ENCODE measurements around the gene AMBRA1.
A peak's percentile ranks its signal among the peaks of the same experiment; 100 is the strongest.

AMBRA1 gene

DNA sequence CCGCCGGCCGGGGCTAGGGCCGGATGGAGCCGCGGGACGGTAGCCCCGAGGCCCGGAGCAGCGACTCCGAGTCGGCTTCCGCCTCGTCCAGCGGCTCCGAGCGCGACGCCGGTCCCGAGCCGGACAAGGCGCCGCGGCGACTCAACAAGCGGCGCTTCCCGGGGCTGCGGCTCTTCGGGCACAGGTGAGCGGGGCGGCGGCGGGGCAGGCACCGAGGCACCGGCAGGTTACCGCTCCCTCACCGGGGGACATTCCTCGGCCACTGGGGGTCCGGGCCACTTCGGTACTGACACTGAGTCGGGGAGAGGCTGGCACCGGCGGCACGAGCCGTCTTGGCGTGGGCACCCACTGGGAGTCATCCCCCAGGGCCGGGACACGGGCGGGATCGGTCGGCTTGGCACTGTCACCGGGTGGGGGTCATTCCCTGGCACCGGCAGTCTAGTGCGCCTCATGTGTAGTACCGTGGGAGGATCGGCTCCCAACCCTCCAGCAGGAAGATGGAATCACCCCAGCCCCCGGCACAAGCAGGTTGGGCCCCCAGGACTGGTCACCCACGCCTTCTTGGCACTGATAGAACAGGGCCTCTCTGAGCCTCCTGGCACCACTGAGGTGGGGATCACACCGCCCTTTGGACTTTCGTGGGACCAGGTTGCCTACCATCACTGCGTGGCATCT is 246.0 kb downstream of the AMBRA1 start:
- DNase-seq (ENCODE audit: low spot score): peak; percentile 57

DNA sequence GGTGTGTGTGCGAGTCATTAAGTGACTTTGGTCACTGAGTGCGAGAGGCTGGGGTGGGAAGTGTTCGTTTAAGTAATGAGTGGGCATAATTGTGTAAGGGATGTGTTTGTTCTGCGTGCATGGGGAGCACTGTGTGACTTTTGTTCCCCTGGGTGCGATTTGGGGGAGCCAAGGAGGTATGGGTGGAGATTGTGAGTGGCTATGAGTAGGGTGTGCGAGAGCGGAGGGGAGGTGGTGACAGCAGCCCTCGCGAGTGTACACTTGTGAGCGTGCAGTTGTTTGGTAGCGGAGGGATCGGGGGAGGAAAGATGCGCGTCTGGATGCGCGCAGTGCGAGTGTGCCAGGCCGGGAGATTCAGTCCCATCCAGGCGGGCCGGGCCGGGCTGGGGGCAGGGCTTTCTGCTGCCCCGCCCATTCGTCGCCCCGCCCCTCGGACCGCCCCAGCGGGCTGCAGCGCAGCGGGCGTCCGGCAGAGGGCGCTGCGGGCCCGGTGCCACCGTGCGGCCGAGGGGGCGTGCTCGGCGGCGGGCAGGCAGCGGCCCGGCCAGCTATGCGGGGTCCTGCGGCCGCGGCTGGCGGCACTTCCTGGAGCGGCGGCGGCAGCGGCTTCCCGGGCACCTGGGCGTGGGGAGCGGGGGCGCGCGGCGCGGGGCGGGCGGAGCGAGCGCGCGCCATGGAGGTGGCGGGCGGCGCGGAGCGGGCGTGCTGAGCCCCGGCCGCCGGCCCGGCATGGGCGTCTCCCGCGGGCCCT is 246.8 kb downstream of the AMBRA1 start, which contains the start of gene DGKZ:
DGKZ (plus strand) TSS at position 578 of the 751 bp plus-strand sequence. CDS start 197 bp downstream, outside the sequence.
- peak; percentile 89 for DNase-seq (ENCODE audit: low spot score)
